K562 (cell line): ENCODE data around the gene DDR1. TPM values are rescaled to one million over a fixed set of nuclear protein-coding genes. Genes with fewer than 3 reads are reported as not detected.
A peak's percentile ranks its signal among the peaks of the same experiment; 100 is the strongest.

Experiments
- BRCA1 ChIP-seq, 2 experiments: fragments of 450-650 bp in 1 of 2; sonication (generic) in 1 of 2; formaldehyde crosslinking in 1 of 2; IDR thresholded peaks; 2 replicates each; pipeline versions ENCODE4 v1.5.0 to v1.6.1; 2017 to 2020; ENCODE audit warnings: mild to moderate bottlenecking in 1 of 2, missing genetic modification reagents in 1 of 2
- ELF2 ChIP-seq: fragments of 250-450 bp; sonication (Bioruptor Pico); IDR thresholded peaks from 2 replicates; pipeline ENCODE4 v1.5.0; 2021; ENCODE audit warnings: mild to moderate bottlenecking
- HMG20B ChIP-seq: fragments of 250-450 bp; sonication (Bioruptor Pico); IDR thresholded peaks from 2 replicates; pipeline ENCODE4 v1.5.0; 2021; ENCODE audit warnings: mild to moderate bottlenecking
- HNRNPK ChIP-seq: fragments of 200-400 bp; formaldehyde crosslinking; IDR thresholded peaks from one replicate; pipeline ENCODE4 v1.6.1; 2018; ENCODE audit warnings: mild to moderate bottlenecking, low read depth, low read length; ENCODE audit not compliant: poor library complexity, severe bottlenecking
- KLF6 ChIP-seq: fragments of 250-450 bp; sonication (Bioruptor Pico); IDR thresholded peaks from 2 replicates; pipeline ENCODE4 v1.4.0; 2020; ENCODE audit warnings: mild to moderate bottlenecking, moderate library complexity, borderline replicate concordance
- NR1H2 ChIP-seq: sonication (generic); formaldehyde crosslinking; IDR thresholded peaks from 2 replicates; pipeline ENCODE4 v1.4.0; 2020; ENCODE audit warnings: mild to moderate bottlenecking, missing genetic modification reagents
- POU5F1 ChIP-seq: fragments of 150-350 bp; IDR thresholded peaks from 2 replicates; pipeline ENCODE4 v1.6.1; 2014; ENCODE audit warnings: borderline replicate concordance, low read length, low read depth, mild to moderate bottlenecking; ENCODE audit not compliant: partially characterized antibody
- SAFB2 ChIP-seq: fragments of 200-400 bp; formaldehyde crosslinking; IDR thresholded peaks from 2 replicates; pipeline ENCODE4 v1.6.1; 2018; ENCODE audit warnings: borderline replicate concordance, low read length, low read depth, moderate library complexity; ENCODE audit not compliant: severe bottlenecking
- SIN3A ChIP-seq, 2 experiments: fragments of 150-350 bp in 1 of 2; IDR thresholded peaks; 2 replicates each; pipeline ENCODE4 v1.6.1; 2011 to 2016; ENCODE audit warnings: borderline replicate concordance in 2 of 2, low read depth in 2 of 2, low read length in 2 of 2, mild to moderate bottlenecking in 2 of 2, moderate library complexity in 2 of 2; ENCODE audit not compliant: control insufficient read depth in 1 of 2
- SMAD3 ChIP-seq: fragments of 450-650 bp; formaldehyde crosslinking; conservative IDR thresholded peaks from 2 replicates; pipeline ENCODE4 v1.4.0; 2020; ENCODE audit warnings: mild to moderate bottlenecking
- SMARCA5 ChIP-seq: fragments of 450-650 bp; IDR thresholded peaks from 2 replicates; pipeline ENCODE4 v1.6.1; 2016
- TRIM24 ChIP-seq, 2 experiments: fragments of 450-650 bp; IDR thresholded peaks; 2 replicates each; pipeline ENCODE4 v1.6.1; 2016
- ZFP91 ChIP-seq: sonication (generic); formaldehyde crosslinking; IDR thresholded peaks from 2 replicates; pipeline ENCODE4 v1.8.0; 2022; ENCODE audit warnings: mild to moderate bottlenecking, missing genetic modification reagents
- ZNF212 ChIP-seq: fragments of 450-650 bp; formaldehyde crosslinking; IDR thresholded peaks from 2 replicates; pipeline ENCODE4 v1.4.0; 2020; ENCODE audit warnings: mild to moderate bottlenecking
- ZNF57 ChIP-seq: fragments of 450-650 bp; formaldehyde crosslinking; IDR thresholded peaks from 2 replicates; pipeline ENCODE4 v1.4.0; 2020; ENCODE audit warnings: mild to moderate bottlenecking, moderate library complexity
- polyA plus RNA-seq, 8 experiments: library from polyadenylated mRNA; depleted of rRNA in 4 of 8; stranded (reverse) in 5 of 8; unstranded in 3 of 8; fragments of >200 nt; fragmentation: Nextera tagmentation in 2 of 8; fragmentation: Illumina TruSeq in 1 of 8; extraction: Ambion mirVana in 2 of 8; extraction: Trizol in 1 of 8; gene quantifications; 2 replicates each; pipeline versions ENCODE4 v1.2.1 to v1.2.3, GENCODE V29; 2011 to 2014; ENCODE audit warnings: inconsistent platforms in 1 of 8, missing spikeins in 1 of 8
- total RNA-seq, 7 experiments: library from RNA; depleted of rRNA in 6 of 7; stranded (reverse); fragments of >200 nt in 6 of 7; fragmentation: Illumina TruSeq in 2 of 7; extraction: Trizol in 2 of 7; gene quantifications; 2 replicates each; pipeline versions ENCODE4 v1.2.1 to v1.2.3, GENCODE V29; 2011 to 2021; ENCODE audit warnings: low replicate concordance in 1 of 7
- TF ChIP-seq, protein P1 (sequence below): fragments of 200-400 bp; formaldehyde crosslinking; IDR thresholded peaks from 2 replicates; pipeline ENCODE4 v1.6.1; 2017; ENCODE audit warnings: mild to moderate bottlenecking, low read depth, low read length, moderate library complexity
- TF ChIP-seq, protein P2 (sequence below): sonication (generic); formaldehyde crosslinking; IDR thresholded peaks from 2 replicates; pipeline ENCODE4 v1.9.0; 2022; ENCODE audit warnings: mild to moderate bottlenecking, missing genetic modification reagents
- TF ChIP-seq, protein P3 (sequence below): fragments of 450-650 bp; formaldehyde crosslinking; IDR thresholded peaks from 2 replicates; pipeline ENCODE4 v1.4.0; 2022; ENCODE audit warnings: missing genetic modification characterization
- TF ChIP-seq, protein P4 (sequence below): IDR thresholded peaks from 2 replicates; pipeline ENCODE4 v1.6.1; 2012; ENCODE audit warnings: low read depth, low read length, improper control_type of control experiment, borderline replicate concordance

DDR1 gene
- total and polyA plus RNA-seq, 9 of the 15 experiments (the other 6 are each of a cell fraction or from before 2014, with no cell fraction given): 1.4 to 44.6 (median 12.2) TPM

DNA sequence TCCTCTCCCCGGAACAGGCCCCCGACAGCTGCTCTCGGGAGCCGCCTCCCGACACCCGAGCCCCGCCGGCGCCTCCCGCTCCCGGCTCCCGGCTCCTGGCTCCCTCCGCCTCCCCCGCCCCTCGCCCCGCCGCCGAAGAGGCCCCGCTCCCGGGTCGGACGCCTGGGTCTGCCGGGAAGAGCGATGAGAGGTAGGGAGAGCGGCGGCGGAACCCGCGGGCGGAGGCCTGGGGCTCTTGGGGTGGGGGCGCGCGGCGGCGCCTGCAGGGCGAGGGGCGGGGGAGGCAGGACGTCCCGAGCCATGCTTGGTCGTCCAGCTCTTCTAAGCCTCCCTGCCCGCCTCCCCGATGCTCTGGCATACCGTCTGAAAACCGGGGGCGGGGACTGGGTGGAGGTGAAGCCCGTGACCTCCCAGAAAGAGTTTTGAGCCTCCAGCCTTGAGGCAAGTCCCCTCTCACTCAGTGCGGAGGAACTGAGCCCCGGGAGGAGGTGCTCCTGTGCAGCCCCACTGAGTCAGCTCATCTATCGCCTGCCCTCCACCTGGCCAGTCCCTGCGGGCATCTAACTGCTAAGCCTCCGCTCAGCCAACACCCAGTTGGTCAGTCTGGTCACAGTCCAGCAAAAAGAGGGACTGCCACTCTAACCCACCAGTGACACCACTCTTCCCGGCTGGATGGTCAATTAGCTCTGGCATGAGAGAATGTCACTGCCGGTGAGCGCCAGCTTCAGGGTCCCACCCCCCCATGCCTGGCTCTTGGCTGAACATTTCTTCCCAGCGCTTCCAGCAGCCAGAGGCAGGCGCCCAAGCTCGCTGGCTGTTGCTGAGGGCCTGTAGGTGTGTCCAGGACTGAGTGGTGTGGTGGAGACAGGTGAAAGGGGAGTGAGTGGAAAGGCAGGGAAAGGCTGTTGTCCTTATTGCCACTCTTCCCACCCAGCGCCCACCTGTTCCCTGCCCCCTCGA lies 482 bp downstream of the DDR1 start (continued):
- TF ChIP-seq, protein P1, sequence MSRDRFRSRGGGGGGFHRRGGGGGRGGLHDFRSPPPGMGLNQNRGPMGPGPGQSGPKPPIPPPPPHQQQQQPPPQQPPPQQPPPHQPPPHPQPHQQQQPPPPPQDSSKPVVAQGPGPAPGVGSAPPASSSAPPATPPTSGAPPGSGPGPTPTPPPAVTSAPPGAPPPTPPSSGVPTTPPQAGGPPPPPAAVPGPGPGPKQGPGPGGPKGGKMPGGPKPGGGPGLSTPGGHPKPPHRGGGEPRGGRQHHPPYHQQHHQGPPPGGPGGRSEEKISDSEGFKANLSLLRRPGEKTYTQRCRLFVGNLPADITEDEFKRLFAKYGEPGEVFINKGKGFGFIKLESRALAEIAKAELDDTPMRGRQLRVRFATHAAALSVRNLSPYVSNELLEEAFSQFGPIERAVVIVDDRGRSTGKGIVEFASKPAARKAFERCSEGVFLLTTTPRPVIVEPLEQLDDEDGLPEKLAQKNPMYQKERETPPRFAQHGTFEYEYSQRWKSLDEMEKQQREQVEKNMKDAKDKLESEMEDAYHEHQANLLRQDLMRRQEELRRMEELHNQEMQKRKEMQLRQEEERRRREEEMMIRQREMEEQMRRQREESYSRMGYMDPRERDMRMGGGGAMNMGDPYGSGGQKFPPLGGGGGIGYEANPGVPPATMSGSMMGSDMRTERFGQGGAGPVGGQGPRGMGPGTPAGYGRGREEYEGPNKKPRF: no peak
- no peak for TF ChIP-seq POU5F1
- no peak for TF ChIP-seq NR1H2
- TF ChIP-seq, protein P2, sequence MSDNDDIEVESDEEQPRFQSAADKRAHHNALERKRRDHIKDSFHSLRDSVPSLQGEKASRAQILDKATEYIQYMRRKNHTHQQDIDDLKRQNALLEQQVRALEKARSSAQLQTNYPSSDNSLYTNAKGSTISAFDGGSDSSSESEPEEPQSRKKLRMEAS (CRISPR knock-in tag): no peak
- TF ChIP-seq ZNF212 (CRISPR knock-in tag): no peak
- TF ChIP-seq SAFB2: no peak
- no peak for TF ChIP-seq SMAD3 (CRISPR knock-in tag)
- TF ChIP-seq, protein P3, sequence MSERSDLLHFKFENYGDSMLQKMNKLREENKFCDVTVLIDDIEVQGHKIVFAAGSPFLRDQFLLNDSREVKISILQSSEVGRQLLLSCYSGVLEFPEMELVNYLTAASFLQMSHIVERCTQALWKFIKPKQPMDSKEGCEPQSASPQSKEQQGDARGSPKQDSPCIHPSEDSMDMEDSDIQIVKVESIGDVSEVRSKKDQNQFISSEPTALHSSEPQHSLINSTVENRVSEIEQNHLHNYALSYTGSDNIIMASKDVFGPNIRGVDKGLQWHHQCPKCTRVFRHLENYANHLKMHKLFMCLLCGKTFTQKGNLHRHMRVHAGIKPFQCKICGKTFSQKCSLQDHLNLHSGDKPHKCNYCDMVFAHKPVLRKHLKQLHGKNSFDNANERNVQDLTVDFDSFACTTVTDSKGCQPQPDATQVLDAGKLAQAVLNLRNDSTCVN (CRISPR knock-in tag): no peak
- no peak for TF ChIP-seq ELF2 (CRISPR knock-in tag)
- no peak for TF ChIP-seq TRIM24 (IDR thresholded peaks at IDR 0.05)
- TF ChIP-seq, protein P4, sequence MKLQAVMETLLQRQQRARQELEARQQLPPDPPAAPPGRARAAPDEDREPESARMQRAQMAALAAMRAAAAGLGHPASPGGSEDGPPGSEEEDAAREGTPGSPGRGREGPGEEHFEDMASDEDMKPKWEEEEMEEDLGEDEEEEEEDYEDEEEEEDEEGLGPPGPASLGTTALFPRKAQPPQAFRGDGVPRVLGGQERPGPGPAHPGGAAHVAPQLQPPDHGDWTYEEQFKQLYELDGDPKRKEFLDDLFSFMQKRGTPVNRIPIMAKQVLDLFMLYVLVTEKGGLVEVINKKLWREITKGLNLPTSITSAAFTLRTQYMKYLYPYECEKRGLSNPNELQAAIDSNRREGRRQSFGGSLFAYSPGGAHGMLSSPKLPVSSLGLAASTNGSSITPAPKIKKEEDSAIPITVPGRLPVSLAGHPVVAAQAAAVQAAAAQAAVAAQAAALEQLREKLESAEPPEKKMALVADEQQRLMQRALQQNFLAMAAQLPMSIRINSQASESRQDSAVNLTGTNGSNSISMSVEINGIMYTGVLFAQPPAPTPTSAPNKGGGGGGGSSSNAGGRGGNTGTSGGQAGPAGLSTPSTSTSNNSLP: no peak
- peak; percentile 61; the same call in 1 of the 2 replicates for TF ChIP-seq ZFP91 (CRISPR knock-in tag)
- no peak for TF ChIP-seq SIN3A (IDR thresholded peaks at IDR 0.05; ENCODE audit: borderline replicate concordance in 2 of 2, control insufficient read depth in 1 of 2, low read depth in 2 of 2, low read length in 2 of 2)
- TF ChIP-seq BRCA1 (IDR thresholded peaks at IDR 0.05): no peak
- no peak for TF ChIP-seq BRCA1 (CRISPR knock-in tag; IDR thresholded peaks at IDR 0.05)
- no peak for TF ChIP-seq ZNF57 (CRISPR knock-in tag)
- no peak for TF ChIP-seq SMARCA5
- TF ChIP-seq HNRNPK: no peak
- TF ChIP-seq KLF6: no peak
- no peak for TF ChIP-seq HMG20B (CRISPR knock-in tag)
